Gastrocnemius medialis (tissue), 4 donors: ENCODE measurements around the gene SRPK3. TPM values are rescaled to one million over a fixed set of nuclear protein-coding genes. Genes with fewer than 3 reads are reported as not detected.

ENCODE experiments used
- ATAC-seq, 2 donors: fragments of 150-250 bp; one replicate each; pipeline ENCODE4 v1.9.1; 2016
- DNase-seq, 2 donors: peaks; one replicate each; pipeline ENCODE4 v3.0.0-alpha.2; 2019
- H3K27ac ChIP-seq, 4 donors: fragments of 200-600 bp; sonication (generic); 1 replicate in 1 of 4; 2 replicates in 3 of 4; pipeline ENCODE4 v1.5.1; 2016 to 2018; ENCODE audit warnings: mild to moderate bottlenecking in 2 of 4, moderate library complexity in 1 of 4
- H3K27me3 ChIP-seq, 3 donors: fragments of 200-600 bp; sonication (generic) in 2 of 3; 1 replicate in 1 of 3; 2 replicates in 2 of 3; pipeline versions ENCODE4 v1.5.1 to v1.6.0; 2016 to 2019; ENCODE audit warnings: mild to moderate bottlenecking in 1 of 3, moderate library complexity in 1 of 3
- H3K36me3 ChIP-seq, 2 donors: fragments of 200-600 bp; sonication (generic) in 1 of 2; one replicate each; pipeline ENCODE4 v1.5.1; 2017 to 2018
- H3K4me1 ChIP-seq, 2 donors: fragments of 200-600 bp; sonication (generic) in 1 of 2; one replicate each; pipeline ENCODE4 v1.5.1; 2016 to 2017; ENCODE audit warnings: mild to moderate bottlenecking in 2 of 2
- H3K4me3 ChIP-seq, 4 donors: fragments of 200-600 bp; sonication (generic) in 3 of 4; 1 replicate in 1 of 4; 2 replicates in 3 of 4; pipeline ENCODE4 v1.5.1; 2016 to 2019; ENCODE audit warnings: mild to moderate bottlenecking in 2 of 4
- H3K9me3 ChIP-seq, 3 donors: fragments of 200-600 bp; sonication (generic) in 2 of 3; 1 replicate in 1 of 3; 2 replicates in 2 of 3; pipeline ENCODE4 v1.5.1; 2016 to 2019
- CTCF ChIP-seq, 5 experiments: fragments of 450-650 bp in 3 of 5; fragments of 200-600 bp in 2 of 5; sonication (generic) in 2 of 5; IDR thresholded peaks in 4 of 5; conservative IDR thresholded peaks in 1 of 5; 1 replicate in 4 of 5; 2 replicates in 1 of 5; pipeline ENCODE4 v1.5.1; 2016 to 2019; ENCODE audit warnings: antibody characterized with exemption in 5 of 5, mild to moderate bottlenecking in 3 of 5, moderate library complexity in 3 of 5
- POLR2A ChIP-seq, 2 donors: fragments of 450-650 bp; IDR thresholded peaks; one replicate each; pipeline ENCODE4 v1.6.1; 2017; ENCODE audit warnings: antibody characterized with exemption in 2 of 2, mild to moderate bottlenecking in 2 of 2, moderate library complexity in 2 of 2
- in situ Hi-C, 4 donors: fragments of 200-750 bp; cut with MboI; loops; one replicate each; pipeline versions ENCODE4 v1.15.0 to v1.8.0; 2017; ENCODE audit warnings: low sequenced_read_pairs in 4 of 4
- intact Hi-C: fragments of 100-400 bp; cut with DNase I; formaldehyde crosslinking; loops from one replicate; pipeline ENCODE4 v1.15.1; 2023; ENCODE audit warnings: low total_unique reads
- total RNA-seq, 4 donors: library from RNA; depleted of rRNA; stranded (reverse); fragments of >200 nt; gene quantifications; one replicate each; pipeline versions ENCODE4 v1.1.0 to v1.2.3, GENCODE V29; 2016

The SRPK3 gene
- total RNA-seq, 4 donors from 2014 or later = 30.3 to 39.9 (median 33.8) TPM

DNA sequence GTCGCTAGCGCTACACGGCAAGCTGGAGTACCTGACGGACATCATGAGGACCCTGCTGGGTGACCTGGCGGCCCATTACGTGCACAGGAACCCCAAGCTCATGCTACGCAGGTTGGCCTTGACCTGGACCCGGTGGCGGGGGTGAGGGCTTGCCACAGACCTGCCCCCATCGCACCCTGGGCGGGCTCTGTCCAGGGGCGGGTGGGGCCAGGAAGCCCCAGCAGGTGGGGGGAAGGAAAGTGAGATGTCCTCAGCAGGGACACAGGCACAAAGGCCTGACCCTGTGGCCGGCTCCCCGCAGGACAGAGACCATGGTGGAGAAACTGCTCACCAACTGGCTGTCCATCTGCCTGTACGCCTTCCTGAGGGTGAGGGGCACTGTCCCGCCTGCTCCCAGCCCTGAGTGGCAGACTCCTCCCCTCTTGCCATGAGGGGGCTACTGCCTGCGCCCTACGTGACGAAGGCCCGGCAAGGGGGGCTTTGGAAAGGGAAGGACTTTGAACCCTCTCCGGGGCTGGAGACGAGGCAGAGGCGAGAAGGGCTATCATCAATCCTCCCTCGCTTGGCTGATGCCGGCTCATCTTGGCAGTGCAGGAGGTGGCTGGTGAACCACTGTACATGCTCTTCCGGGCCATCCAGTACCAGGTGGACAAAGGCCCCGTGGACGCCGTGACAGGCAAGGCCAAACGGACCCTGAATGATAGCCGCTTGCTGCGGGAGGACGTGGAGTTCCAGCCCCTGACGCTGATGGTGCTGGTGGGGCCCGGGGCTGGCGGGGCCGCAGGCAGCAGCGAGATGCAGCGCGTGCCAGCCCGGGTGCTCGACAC, 5.3 kb upstream of the SRPK3 start:
- DNase-seq (peak in 1 of 2 donors; percentile 3), ATAC-seq (no peak)
- Histone ChIP-seq H3K27me3 (no peaks in the 10 kb centered on the region), H3K36me3 (no peaks in the 10 kb centered on the region), H3K4me1 (peaks cover 0 to 6% of the 10 kb centered on the region in 2 donors), H3K9me3 (no peaks in the 10 kb centered on the region), H3K27ac (no peak overlapping the region), H3K4me3 (no peak overlapping the region)
- in situ Hi-C loops (loop anchor here in 3 of 4 donors (25.0 kb wide), 2 partner anchors 162 to 187 kb away; partner anchors contain the start of genes HCFC1 (in 2 of the 3), TMEM187 (in 2 of the 3), ARHGAP4 (in 1 of the 3) and NAA10 (in 1 of the 3)), intact Hi-C loops (no loop called here)
- no peak for TF ChIP-seq CTCF (IDR thresholded peaks at IDR 0.05 in 4 of 5, conservative IDR thresholded peaks at IDR 0.05 in 1 of 5)
- TF ChIP-seq POLR2A (IDR thresholded peaks at IDR 0.05) = no peak

DNA sequence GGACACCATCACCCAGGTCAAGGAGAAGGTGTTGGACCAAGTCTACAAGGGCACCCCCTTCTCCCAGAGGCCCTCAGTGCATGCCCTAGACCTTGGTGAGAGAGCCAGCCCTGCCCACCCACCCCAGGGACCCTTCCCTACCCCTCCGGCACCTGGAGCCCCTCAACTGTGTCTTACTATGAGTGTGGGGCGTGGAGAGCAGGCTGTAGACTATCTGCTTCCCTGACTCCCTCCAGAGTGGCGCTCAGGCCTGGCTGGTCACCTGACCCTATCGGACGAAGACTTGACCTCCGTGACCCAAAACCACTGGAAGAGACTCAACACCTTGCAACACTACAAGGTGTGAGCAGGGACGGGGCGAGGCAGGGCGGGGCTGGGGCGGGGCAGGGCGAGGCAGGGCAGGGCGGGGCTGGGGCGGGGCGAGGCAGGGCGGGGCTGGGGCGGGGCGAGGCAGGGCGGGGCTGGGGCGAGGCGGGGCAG, 4.7 kb upstream of the SRPK3 start:
- DNase-seq (peak in 1 of 2 donors; percentile 9), ATAC-seq (no peak)
- no peaks in the 10 kb centered on the region for H3K36me3 ChIP-seq
- intact Hi-C loops = no loop called here
- H3K27ac ChIP-seq = no peak overlapping the region
- TF ChIP-seq POLR2A (IDR thresholded peaks at IDR 0.05) = no peak
- TF ChIP-seq CTCF (IDR thresholded peaks at IDR 0.05 in 4 of 5, conservative IDR thresholded peaks at IDR 0.05 in 1 of 5) = no peak
- no peak overlapping the region for H3K4me3 ChIP-seq
- H3K4me1 ChIP-seq = peaks cover 0 to 7% of the 10 kb centered on the region in 2 donors
- no peaks in the 10 kb centered on the region for H3K27me3 ChIP-seq
- no peaks in the 10 kb centered on the region for H3K9me3 ChIP-seq
- in situ Hi-C loops = loop anchor here in 3 of 4 donors (25.0 kb wide), 2 partner anchors 161 to 186 kb away; partner anchors contain the start of genes HCFC1 (in 2 of the 3), TMEM187 (in 2 of the 3), ARHGAP4 (in 1 of the 3) and NAA10 (in 1 of the 3)

- ATAC-seq = no peak
- Histone ChIP-seq H3K9me3 (no peaks in the 10 kb centered on the region), H3K27ac (no peak overlapping the region), H3K4me1 (peaks cover 0 to 12% of the 10 kb centered on the region in 2 donors), H3K4me3 (no peak overlapping the region), H3K27me3 (no peaks in the 10 kb centered on the region), H3K36me3 (no peaks in the 10 kb centered on the region)
- TF ChIP-seq POLR2A (IDR thresholded peaks at IDR 0.05) (no peak), CTCF (IDR thresholded peaks at IDR 0.05 in 4 of 5, conservative IDR thresholded peaks at IDR 0.05 in 1 of 5) (no peak)
- peak in 1 of 2 donors; percentile 11 for DNase-seq
- in situ Hi-C loops = loop anchor here in 3 of 4 donors (25.0 kb wide), 2 partner anchors 161 to 186 kb away; partner anchors contain the start of genes HCFC1 (in 2 of the 3), TMEM187 (in 2 of the 3), ARHGAP4 (in 1 of the 3) and NAA10 (in 1 of the 3)
- intact Hi-C loops = no loop called here
Measured at GRCh38 chrX:153776611-153777045, 4.2 kb upstream of the SRPK3 start.

GRCh38 chrX:153777261-153778090, 3.4 kb upstream of the SRPK3 start:
- in situ Hi-C loops = loop anchor here in 3 of 4 donors (25.0 kb wide), 2 partner anchors 160 to 185 kb away; partner anchors contain the start of genes HCFC1 (in 2 of the 3), TMEM187 (in 2 of the 3), ARHGAP4 (in 1 of the 3) and NAA10 (in 1 of the 3)
- Histone ChIP-seq H3K4me1 (peaks cover 0 to 21% of the 10 kb centered on the region in 2 donors), H3K4me3 (no peak overlapping the region), H3K9me3 (no peaks in the 10 kb centered on the region), H3K27ac (no peak overlapping the region), H3K27me3 (no peaks in the 10 kb centered on the region), H3K36me3 (no peaks in the 10 kb centered on the region)
- DNase-seq = peak in 1 of 2 donors; percentile 3
- no peak for ATAC-seq
- TF ChIP-seq POLR2A (IDR thresholded peaks at IDR 0.05) (no peak), CTCF (IDR thresholded peaks at IDR 0.05 in 4 of 5, conservative IDR thresholded peaks at IDR 0.05 in 1 of 5) (no peak)
- intact Hi-C loops = no loop called here
